Measurements from ENCODE around the gene TLE3.

- no peak for TF ChIP-seq POLR2A (IDR thresholded peaks at IDR 0.05)
- TF ChIP-seq, protein P1, sequence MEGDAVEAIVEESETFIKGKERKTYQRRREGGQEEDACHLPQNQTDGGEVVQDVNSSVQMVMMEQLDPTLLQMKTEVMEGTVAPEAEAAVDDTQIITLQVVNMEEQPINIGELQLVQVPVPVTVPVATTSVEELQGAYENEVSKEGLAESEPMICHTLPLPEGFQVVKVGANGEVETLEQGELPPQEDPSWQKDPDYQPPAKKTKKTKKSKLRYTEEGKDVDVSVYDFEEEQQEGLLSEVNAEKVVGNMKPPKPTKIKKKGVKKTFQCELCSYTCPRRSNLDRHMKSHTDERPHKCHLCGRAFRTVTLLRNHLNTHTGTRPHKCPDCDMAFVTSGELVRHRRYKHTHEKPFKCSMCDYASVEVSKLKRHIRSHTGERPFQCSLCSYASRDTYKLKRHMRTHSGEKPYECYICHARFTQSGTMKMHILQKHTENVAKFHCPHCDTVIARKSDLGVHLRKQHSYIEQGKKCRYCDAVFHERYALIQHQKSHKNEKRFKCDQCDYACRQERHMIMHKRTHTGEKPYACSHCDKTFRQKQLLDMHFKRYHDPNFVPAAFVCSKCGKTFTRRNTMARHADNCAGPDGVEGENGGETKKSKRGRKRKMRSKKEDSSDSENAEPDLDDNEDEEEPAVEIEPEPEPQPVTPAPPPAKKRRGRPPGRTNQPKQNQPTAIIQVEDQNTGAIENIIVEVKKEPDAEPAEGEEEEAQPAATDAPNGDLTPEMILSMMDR (IDR thresholded peaks at IDR 0.05 in 4 of 5, conservative IDR thresholded peaks at IDR 0.05 in 1 of 5) = no peak
These were observed 62.5 kb downstream of the TLE3 start for GRCh38 chr15:70035051-70035718.

Measured in gastrocnemius medialis (tissue), 4 donors.